GM10266 (cell line): ENCODE results near the gene STARD5.

Source experiments
- DNase-seq: peaks from one replicate; pipeline ENCODE4 v3.0.0; 2012; ENCODE audit errors: extremely low spot score
- TF ChIP-seq, protein P1 (sequence below): IDR thresholded peaks from 2 replicates; pipeline ENCODE4 v1.5.1; 2012; ENCODE audit warnings: mild to moderate bottlenecking, low read depth; ENCODE audit not compliant: control insufficient read depth, insufficient read depth; ENCODE audit errors: missing control alignments

The STARD5 gene

GRCh38 chr15:81346611-81347010 lies 22.7 kb upstream of the STARD5 start:
- TF ChIP-seq, protein P1, sequence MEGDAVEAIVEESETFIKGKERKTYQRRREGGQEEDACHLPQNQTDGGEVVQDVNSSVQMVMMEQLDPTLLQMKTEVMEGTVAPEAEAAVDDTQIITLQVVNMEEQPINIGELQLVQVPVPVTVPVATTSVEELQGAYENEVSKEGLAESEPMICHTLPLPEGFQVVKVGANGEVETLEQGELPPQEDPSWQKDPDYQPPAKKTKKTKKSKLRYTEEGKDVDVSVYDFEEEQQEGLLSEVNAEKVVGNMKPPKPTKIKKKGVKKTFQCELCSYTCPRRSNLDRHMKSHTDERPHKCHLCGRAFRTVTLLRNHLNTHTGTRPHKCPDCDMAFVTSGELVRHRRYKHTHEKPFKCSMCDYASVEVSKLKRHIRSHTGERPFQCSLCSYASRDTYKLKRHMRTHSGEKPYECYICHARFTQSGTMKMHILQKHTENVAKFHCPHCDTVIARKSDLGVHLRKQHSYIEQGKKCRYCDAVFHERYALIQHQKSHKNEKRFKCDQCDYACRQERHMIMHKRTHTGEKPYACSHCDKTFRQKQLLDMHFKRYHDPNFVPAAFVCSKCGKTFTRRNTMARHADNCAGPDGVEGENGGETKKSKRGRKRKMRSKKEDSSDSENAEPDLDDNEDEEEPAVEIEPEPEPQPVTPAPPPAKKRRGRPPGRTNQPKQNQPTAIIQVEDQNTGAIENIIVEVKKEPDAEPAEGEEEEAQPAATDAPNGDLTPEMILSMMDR: no peak
- no peak for DNase-seq

DNA sequence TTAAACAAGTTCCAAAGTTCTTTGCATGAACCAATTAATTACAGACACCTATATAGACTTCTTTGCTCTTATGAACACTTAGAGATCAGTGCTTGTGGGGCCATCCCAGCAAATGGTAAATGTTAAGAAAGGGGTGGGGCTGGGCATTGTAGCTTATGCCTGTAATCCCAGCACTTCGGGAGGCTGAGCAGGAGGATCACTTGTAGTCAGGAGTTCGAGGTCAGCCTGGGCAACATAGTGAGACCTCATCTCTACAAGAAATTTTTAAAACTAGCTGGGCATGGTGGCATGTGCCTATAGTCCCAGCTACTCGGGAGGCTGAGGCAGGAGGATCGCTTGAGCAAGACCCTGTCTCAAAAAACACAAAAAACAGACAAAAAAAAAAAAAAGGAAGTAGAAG lies 19.4 kb upstream of the STARD5 start:
- no peak for DNase-seq
- TF ChIP-seq, protein P1: no peak

DNA sequence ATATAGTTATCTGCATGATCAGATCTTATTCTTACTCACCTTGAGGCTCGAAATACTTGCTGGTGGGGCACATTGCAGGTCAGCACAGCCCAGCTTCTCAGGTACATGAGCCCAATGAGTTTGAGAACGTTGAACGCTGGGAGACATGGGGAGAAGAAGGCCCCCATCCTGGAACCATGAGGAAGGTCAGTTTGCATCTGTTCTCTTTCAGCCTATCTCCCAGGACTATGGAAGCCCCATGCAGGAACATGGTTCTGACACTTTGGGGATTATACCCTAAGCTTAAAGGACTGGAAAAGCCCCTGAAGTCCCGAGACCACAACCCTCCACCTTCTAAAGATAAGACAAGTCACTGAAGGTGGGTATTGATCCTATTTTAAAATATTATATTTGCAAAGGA lies 17.4 kb upstream of the STARD5 start:
- DNase-seq: no peak

GRCh38 chr15:81339851-81340250 lies 15.9 kb upstream of the STARD5 start:
- TF ChIP-seq, protein P1: no peak
- no peak for DNase-seq

More for the DNA sequence above, 17.4 kb upstream of the STARD5 start:
- TF ChIP-seq, protein P1: no peak

DNA sequence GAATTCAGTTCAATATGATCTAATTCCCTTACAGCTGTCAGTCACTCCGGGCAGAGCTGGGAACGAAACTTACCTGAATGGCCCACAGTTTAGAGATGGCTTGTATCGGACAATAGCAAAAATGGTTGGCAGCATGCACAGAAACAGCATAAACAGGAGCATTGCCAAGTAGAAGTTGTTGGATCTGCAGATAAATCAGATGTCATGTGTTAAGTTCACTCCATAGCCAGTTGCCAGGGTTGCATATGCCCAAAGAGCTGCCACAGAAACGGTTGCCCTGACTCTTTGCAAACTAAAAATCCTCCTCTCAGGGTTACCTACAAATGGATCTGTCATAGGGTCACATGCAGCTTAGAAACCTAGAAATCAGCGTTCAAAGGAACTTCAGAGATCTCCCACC lies 15.4 kb upstream of the STARD5 start:
- TF ChIP-seq, protein P1: no peak
- no peak for DNase-seq

DNA sequence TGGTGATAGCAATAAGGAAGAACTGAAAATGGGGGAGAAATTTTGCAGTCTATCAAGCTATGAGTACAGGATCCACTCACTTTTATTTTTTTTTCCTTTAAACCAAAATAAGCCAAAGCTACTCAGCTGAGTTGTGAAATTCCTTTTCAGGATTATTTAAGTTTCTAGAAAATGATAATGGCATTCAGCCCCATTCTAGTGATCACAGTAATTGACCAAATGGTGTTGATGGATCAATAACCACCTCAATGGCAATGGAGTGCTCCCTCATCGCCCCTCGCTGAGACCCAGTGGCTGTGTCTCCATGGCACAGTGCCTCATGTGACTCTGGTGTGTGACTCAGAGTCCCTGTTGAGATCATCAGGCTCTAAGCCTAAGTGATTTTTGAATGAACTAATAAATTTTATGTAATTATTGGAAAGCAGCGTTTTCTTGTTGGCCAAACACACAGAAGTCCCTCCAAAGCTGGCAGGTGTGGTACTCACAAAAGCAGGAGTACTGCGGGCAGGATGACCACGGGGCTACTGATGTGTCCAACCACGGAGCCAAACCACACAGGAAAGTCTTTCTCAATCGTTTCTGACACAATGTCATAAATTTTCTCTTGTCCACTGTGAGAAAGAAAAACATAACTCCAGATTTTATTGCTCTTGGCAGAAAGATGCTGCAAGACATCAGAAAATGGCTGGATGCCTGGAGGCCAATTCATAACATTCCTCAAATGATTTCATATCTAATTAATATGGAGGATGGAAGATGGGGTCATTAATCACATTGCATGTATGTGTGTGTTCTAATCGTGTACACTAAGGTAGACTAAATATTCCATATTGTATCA lies 14.4 kb upstream of the STARD5 start:
- TF ChIP-seq, protein P1: no peak
- DNase-seq: no peak

GRCh38 chr15:81337713-81338157 lies 13.8 kb upstream of the STARD5 start:
- TF ChIP-seq, protein P1: no peak

More at GRCh38 chr15:81337713-81338157, 13.8 kb upstream of the STARD5 start:
- DNase-seq: no peak
